ENCODE data around the gene PITPNC1. TPM values are rescaled to one million over a fixed set of nuclear protein-coding genes. Genes with fewer than 3 reads are reported as not detected.

The PITPNC1 gene
- total RNA-seq, 4 donors from 2014 or later, result 14.1 to 35.5 (median 31.8) TPM

- WGBS, result 86% methylated on average over 8 of the region's 8 CpGs
- H3K27ac ChIP-seq (replicated peaks in 1 of 4), result no peak overlapping the region
- TF ChIP-seq CTCF (IDR thresholded peaks at IDR 0.05) (no peak), EP300 (IDR thresholded peaks at IDR 0.05) (no peak), POLR2A (IDR thresholded peaks at IDR 0.05; ENCODE audit: low read depth) (no peak), POLR2AphosphoS5 (IDR thresholded peaks at IDR 0.05) (no peak)
Observed at GRCh38 chr17:67737145-67737544, 360.1 kb downstream of the PITPNC1 start.

DNA sequence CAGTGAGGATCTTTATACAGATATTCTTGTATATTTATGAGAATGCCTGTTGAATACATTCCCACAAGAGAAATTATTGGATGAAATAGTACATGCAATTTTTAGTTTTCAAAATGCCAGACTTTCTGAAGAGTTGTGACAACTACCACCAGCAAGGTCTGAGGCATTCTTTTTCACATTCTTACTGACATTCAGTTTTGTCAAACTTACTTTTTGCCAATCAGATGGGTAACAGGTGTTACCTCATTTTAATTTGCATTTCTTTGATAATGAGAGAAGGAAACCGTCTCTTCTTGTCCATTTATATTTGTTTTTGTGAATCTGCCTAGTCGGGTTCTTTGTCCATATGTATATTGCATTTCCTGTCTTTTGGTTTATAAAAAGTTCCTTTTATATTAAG, 364.9 kb downstream of the PITPNC1 start:
- H3K4me3 ChIP-seq, result no peak overlapping the region
- H3K27ac ChIP-seq (replicated peaks in 1 of 4), result no peak overlapping the region
- H3K9me3 ChIP-seq, result no peaks in the 10 kb centered on the region
- intact Hi-C loops (cut with DNase I), result no loop called here
- TF ChIP-seq EP300 (IDR thresholded peaks at IDR 0.05), result no peak
- TF ChIP-seq POLR2A (IDR thresholded peaks at IDR 0.05; ENCODE audit: low read depth), result no peak
- TF ChIP-seq CTCF (IDR thresholded peaks at IDR 0.05), result no peak
- TF ChIP-seq POLR2AphosphoS5 (IDR thresholded peaks at IDR 0.05), result no peak
- H3K27me3 ChIP-seq, result no peaks in the 10 kb centered on the region
- DNase-seq (ENCODE audit: extremely low spot score), result no peak
- 79% methylated on average over 2 of the region's 2 CpGs for WGBS
- no peaks in the 10 kb centered on the region for H3K4me1 ChIP-seq
- peaks cover 54 to 100% (median 93%) of the 10 kb centered on the region in 4 donors for H3K36me3 ChIP-seq

More at GRCh38 chr17:67737145-67737544, 360.1 kb downstream of the PITPNC1 start:
- H3K4me3 ChIP-seq, result no peak overlapping the region
- no peaks in the 10 kb centered on the region for H3K27me3 ChIP-seq
- H3K36me3 ChIP-seq, result peaks cover 49 to 95% (median 85%) of the 10 kb centered on the region in 4 donors
- no peak for DNase-seq (ENCODE audit: extremely low spot score)
- H3K9me3 ChIP-seq, result no peaks in the 10 kb centered on the region
- intact Hi-C loops (cut with DNase I), result no loop called here
- no peaks in the 10 kb centered on the region for H3K4me1 ChIP-seq

Small RNA genes within 50 kb of the gene (small RNA-seq; reads per million reads assigned to genes)
- gene MIR548AA2, result 0 reads per million in 3 donors
- 0 reads per million in 3 donors for gene MIR548D2
- gene RF00019, result 0 reads per million in 3 donors
- gene RN7SL756P, result 0 reads per million in 3 donors
- 0.50 to 2.0 (median 0.93) reads per million in 3 donors for gene SNORA38B

Other genes starting within 250 kb of the PITPNC1 start
- gene HELZ, start 132.1 kb upstream of the PITPNC1 start, total RNA-seq, result 10 to 100 TPM; 35.0 to 62.3 (median 45.8) TPM
- 10 to 100 TPM; 28.4 to 37.8 (median 30.0) TPM for gene PSMD12, start 10.7 kb upstream of the PITPNC1 start, total RNA-seq

All from esophagus muscularis mucosa (tissue), 4 donors.